LNCaP clone FGC (cell line): ENCODE data around the gene ASTN1.

Experiments
- DNase-seq: peaks from one replicate; pipeline ENCODE4 v3.0.0-alpha.2; 2011; ENCODE audit warnings: low read depth
- H3K4me3 ChIP-seq: 2 replicates; pipeline ENCODE4 v1.5.1; 2011; ENCODE audit warnings: mild to moderate bottlenecking, low read depth, low read length, control low read depth
- CTCF ChIP-seq: IDR thresholded peaks from 2 replicates; pipeline ENCODE4 v1.5.1; 2012; ENCODE audit warnings: mild to moderate bottlenecking; ENCODE audit not compliant: control insufficient read depth, insufficient read depth; ENCODE audit errors: extremely low read depth

The ASTN1 gene

GRCh38 chr1:176989023-176989422 lies 175.5 kb downstream of the ASTN1 start:
- DNase-seq, result no peak
- no peak for TF ChIP-seq CTCF
- H3K4me3 ChIP-seq, result no peak overlapping the region

- no peak for TF ChIP-seq CTCF
- H3K4me3 ChIP-seq, result no peak overlapping the region
- DNase-seq, result no peak
Measured at GRCh38 chr1:176987016-176987415, 177.5 kb downstream of the ASTN1 start.

- no peak for TF ChIP-seq CTCF
- no peak for DNase-seq
- no peak overlapping the region for H3K4me3 ChIP-seq
Measured at GRCh38 chr1:176983731-176984130, 180.8 kb downstream of the ASTN1 start.

- no peak for DNase-seq
- H3K4me3 ChIP-seq, result no peak overlapping the region
- no peak for TF ChIP-seq CTCF
Measured at GRCh38 chr1:176976771-176977170, 187.7 kb downstream of the ASTN1 start.

- no peak for TF ChIP-seq CTCF
- H3K4me3 ChIP-seq, result no peak overlapping the region
- no peak for DNase-seq
Measured at GRCh38 chr1:176976225-176976624, 188.3 kb downstream of the ASTN1 start.

- H3K4me3 ChIP-seq, result no peak overlapping the region
- no peak for DNase-seq
- no peak for TF ChIP-seq CTCF
Measured at GRCh38 chr1:176964687-176965086, 199.8 kb downstream of the ASTN1 start.

GRCh38 chr1:176963181-176963580 lies 201.3 kb downstream of the ASTN1 start:
- H3K4me3 ChIP-seq, result no peak overlapping the region
- no peak for DNase-seq
- TF ChIP-seq CTCF, result no peak
